ENCODE measurements around the gene TMEM82. TPM values are rescaled to one million over a fixed set of nuclear protein-coding genes. Genes with fewer than 3 reads are reported as not detected.
A peak's percentile ranks its signal among the peaks of the same experiment; 100 is the strongest.

Gene TMEM82
- total RNA-seq, 1 donor from 2014 or later: not detected

DNA sequence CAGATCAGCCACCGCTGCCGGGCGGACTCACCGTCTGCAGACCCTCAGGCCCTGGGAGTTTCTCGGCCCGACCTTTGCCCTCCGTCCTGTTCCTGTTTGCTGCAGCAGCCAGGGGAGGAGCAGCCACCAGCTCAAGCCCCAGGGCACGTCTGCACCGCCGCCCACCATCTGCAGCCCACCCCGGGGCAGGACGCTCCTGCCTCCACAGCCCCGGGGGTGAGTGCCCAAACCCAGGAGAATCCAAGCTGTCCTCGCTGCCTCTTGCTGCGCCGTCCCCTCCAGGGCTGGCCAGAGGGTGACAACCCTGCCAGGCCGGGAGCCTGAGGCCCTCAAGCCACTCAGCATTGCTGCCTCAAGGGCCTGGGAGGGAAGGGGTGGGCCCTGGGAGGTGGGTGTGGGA lies 7.4 kb upstream of the TMEM82 start:
- DNase-seq (ENCODE audit: low spot score in 2 of 2) (no peak), FAIRE-seq (no peak)

DNA sequence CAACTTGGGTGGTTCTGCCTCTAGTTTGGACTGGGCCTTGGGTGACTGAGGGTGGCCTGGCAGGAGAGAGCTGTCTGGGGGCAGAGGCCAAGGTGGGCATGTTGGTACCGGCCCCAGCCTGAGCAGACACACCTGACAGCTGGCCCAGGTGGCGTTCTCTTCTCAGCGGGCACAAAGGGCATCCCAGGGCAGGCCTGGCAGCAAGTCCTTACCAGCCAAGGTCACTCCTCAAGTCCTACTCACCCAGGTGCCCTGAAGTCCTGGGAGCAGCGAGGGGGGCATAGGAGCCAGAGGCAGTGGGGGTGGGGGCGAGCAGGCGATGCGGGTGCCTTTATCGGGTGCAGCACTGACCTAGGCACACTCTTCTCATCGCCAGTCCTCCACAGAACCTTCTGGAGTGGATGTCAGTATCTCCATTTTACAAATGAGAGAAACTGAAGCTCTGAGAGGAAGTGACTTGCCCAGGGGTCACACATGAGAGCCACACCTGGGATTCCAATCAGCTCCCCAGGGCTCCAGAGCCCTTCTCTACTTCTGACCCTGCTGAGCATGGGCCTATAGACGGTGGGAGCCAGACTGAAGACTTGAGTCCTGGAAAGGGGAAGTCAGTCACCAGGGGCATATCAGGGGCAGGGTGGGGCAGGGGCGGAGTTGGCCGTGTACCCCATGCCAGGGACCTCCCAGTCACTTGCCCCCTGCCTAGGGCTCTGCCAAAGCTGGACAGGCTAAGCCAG lies 6.8 kb upstream of the TMEM82 start:
- FAIRE-seq: no peak

DNA sequence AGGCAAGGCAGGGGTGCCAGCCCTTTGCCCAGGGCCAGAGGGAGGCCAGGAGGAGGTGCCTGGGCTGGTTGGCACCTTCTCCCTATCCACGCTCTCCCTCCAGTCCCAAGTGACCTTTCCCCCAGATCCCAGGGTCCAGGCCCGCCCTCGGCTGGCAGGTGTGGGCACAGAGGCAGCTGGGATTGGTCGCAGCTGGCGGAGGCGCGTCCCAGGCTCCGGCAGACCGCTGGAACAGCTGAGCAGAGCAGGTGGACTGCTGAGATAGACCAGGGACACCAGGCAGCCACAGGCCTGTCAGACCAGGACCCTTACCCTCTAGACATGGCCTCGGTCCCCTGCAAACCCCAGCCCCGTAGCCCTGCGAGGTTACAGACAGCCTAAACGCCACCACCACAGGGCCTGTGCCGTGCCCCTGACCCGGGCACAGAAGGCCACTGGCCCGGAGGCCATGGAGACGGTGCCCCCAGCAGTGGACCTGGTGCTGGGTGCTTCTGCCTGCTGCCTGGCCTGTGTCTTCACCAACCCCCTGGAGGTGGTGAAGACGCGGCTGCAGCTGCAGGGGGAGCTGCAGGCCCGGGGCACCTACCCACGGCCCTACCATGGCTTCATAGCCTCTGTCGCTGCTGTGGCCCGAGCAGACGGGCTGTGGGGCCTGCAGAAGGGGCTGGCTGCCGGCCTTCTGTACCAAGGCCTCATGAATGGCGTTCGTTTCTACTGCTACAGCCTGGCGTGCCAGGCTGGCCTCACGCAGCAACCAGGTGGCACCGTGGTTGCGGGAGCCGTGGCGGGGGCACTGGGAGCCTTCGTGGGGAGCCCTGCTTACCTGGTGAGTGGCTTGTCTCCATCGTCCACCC lies 6.0 kb upstream of the TMEM82 start, which contains the start of gene SLC25A34:
TSS of gene SLC25A34 (plus strand) at position 221 of the 854 bp plus-strand sequence. CDS start at position 449, 228 bp downstream.
- DNase-seq (ENCODE audit: low spot score in 2 of 2): no peak
- FAIRE-seq: no peak

More for the DNA sequence above, 6.8 kb upstream of the TMEM82 start:
- no peak for DNase-seq (ENCODE audit: low spot score in 2 of 2)

DNA sequence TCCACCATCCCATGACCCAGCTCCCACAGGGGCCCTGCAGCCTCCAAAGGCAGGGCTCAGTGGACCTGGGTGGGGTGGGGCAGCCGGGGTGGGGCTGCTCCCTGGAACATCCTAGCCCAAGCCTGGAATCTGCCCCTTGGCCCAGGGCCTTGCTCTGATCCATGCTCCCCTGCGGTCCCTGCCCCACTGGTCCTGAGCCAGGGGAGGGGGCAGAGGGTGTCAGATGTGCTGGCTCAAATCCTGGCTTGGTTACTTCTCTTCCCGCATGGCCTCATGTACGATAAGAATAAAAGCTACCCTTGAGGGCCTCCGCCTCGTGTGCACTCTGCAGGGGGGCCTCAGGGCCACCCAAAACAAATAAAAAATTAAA lies 5.4 kb upstream of the TMEM82 start:
- DNase-seq (ENCODE audit: low spot score in 2 of 2): no peak
- FAIRE-seq: no peak

DNA sequence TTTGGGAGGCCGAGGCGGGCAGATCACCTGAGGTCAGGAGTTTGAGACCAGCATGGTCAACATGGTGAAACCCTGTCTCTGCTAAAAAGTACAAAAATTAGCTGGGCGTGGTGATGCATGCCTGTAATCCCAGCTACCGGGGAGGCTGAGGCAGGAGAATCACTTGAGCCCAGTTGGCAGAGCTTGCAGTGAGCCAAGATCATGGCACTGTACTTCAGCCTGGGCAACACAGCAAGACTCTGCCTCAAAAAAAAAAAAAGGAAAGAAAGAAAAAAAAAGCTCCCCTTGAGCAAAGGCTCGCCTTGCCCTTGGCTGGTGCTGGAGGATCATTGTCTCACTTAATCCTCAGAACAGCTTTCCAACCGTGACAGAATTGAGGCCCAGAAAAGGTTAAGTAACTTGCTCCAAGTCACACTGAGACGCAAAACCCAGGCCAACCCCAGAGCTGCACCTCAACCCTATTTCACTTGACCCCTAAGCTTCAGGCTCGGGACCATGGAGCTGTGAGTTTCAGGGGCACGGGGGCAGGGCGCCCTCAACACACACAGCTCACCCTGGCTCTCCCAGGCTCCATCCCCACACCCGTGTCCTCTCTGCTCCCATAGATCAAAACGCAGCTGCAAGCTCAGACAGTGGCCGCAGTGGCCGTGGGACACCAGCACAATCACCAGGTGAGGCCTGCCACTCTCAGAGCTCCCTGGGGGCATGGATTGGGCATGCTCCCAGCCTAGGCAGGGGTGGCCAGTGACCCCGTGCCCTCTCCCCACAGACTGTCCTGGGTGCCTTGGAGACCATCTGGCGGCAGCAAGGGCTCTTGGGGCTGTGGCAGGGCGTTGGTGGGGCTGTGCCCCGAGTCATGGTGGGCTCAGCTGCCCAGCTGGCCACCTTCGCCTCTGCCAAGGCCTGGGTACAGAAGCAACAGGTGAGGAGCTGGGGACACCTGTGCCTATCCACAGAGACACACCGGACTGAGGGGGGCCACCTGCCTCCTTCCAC lies 4.7 kb upstream of the TMEM82 start:
- FAIRE-seq: no peak

DNA sequence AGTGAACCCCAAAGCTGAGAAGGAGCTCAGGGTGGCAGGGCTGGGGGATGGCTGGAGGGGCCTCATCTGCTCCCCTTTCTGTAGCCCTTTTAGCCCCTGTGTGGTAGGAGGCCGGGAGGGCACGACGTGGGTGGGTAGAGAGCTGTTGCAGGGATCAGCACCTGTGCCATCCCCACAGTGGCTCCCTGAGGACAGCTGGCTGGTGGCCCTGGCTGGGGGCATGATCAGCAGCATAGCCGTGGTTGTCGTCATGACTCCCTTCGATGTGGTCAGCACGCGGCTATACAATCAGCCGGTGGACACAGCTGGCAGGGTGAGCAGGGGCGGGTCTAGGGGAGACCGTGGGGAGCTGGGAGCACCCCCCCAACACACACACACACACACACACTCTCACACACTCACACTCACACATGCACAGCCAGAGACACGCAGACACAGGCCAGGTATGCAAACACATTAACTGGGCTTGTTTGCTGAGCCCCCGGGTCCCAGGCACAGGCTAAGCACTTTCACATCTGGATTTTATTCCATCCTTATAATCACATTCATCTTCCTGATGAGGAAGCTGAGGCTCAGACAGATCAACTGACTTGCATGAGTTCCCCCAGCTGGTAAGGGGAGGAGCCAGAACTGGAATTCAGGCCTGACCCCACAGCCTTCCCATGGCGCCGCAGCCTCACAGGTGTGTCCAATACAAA lies 3.7 kb upstream of the TMEM82 start:
- no peak for DNase-seq (ENCODE audit: low spot score in 2 of 2)
- FAIRE-seq: no peak

More for the DNA sequence above, 4.7 kb upstream of the TMEM82 start:
- DNase-seq (ENCODE audit: low spot score in 2 of 2): no peak

DNA sequence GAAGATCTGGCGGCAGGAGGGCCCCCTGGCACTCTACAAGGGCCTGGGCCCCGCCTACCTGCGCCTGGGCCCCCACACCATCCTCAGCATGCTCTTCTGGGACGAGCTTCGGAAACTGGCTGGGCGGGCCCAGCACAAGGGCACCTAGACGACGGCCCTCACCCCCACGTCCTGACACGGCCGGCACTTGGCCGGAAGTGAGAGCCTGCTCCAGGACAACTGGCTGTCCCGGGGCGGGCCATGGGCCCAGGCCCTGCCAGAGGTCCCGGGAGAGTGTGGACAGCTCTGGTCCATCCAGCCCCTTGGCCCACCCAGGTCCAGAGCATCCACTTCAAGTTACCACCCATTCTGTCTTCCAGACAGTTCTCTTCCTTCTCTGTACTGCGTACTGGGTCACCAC lies 3.0 kb upstream of the TMEM82 start:
- DNase-seq (ENCODE audit: low spot score in 2 of 2) (no peak), FAIRE-seq (no peak)

DNA sequence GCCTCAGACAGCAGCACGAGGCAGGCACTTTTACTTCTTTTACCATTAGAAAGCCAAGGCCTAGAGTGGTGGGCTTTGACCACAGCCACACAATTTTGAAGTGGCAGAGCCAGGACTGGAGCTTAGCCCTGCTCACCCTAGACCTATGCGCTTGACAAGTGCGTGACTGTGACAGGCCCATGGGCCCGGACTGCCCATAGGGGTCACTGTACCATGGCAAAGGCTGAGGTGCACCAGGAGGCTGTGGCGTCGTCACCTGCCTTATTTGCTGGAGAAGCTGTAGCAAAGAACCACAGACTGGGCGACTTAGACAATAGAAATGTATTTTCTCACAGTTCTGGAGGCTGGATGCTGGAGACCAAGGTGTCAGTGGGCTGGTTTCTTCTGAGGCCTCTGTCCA lies 2.6 kb upstream of the TMEM82 start:
- DNase-seq (ENCODE audit: low spot score in 2 of 2): no peak

DNA sequence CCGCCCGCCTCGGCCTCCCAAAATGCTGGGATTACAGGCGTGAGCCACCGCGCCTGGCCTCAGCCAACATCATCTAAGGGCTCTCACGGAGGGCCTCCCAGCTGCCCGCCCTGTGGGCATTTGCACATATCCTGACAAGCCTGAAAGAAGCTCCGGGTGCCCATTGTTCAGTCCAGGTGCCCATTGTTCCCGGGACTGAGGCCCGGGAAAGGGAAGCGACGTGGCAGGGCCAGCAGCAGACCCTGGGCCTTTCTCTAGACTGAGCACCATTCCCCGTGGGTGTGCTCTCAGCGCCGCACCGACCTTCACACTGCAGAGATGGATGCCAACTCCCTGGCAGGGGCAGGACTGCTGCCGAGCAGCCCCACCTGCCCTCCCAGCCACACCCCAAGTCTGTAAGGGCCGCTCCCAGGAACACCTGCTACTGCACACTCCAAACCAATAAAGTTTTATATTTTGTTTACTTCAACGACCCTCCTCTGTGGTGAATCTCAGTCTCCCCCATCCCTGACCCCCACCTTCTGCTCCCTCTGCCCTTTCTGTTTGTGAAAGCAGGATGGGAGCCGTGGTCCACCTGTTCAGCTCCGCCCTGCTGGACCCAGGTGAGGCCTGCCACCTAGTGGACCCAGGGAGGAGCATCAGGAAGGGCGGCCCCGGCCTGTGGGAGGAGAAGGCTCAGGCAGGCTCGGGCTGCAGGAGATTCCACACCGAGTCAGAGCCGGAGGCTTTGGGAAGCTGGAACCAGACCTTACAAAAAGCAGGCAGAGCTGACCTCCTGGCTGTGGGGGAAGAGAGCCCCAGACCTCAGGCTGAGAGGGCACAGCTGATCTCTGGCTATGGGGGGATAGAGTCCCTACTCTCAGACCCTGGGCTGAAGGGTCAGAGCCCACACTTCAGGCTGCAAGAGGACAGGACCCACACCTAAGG lies 1.1 kb upstream of the TMEM82 start:
- FAIRE-seq (no peak), DNase-seq (ENCODE audit: low spot score in 2 of 2) (peak; percentile 60 to 79)

More for the DNA sequence above, 2.6 kb upstream of the TMEM82 start:
- no peak for FAIRE-seq

DNA sequence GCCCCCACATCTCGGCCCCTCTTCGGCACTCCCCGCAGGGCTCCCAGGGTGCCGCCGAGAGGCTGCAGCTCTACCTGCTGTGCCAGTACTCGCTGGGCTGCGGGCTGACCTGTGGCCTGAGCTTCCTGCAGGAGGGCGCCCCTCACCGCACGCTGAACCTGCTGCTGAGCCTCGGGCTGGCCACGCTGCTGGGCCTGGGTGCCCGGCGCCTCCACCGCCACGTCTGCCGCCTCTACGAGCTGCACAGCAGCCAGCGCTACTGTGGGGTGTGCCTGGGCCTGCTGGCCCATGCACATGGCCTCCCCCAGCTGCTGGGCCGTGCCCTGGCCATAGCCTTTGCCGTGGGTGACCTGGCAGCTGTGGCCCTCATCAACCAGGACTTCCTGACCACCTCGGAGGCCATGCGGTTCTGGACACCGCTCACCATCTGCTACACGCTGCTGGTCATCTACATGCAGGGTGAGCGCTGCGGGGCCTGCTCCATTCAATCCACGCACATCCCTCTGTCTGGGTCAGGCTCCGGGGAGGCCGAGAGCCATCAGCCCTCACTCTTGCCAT lies 1.9 kb downstream of the TMEM82 start:
- no peak for DNase-seq (ENCODE audit: low spot score in 2 of 2)
- no peak for FAIRE-seq

DNA sequence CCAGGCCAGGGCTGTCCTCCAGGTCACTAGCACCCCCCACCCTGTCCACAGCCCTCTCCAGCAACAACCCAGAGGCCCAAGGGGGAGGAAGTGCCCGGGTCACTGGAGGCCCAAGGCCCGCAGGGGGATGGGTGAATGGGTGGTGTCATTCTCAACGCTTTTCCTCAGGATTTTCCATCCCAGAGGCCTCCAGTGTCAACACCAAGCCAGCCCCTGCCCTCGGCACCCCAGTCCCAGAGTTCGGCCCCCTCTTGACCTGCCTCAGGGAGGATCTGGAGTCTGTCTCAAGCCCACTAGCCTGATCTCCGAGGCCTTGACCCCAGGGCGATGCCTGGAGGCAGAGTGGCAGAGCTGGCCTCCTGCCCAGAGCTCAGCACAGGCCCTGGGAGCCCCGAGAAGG lies 5.1 kb downstream of the TMEM82 start:
- no peak for DNase-seq (ENCODE audit: low spot score in 2 of 2)
- no peak for FAIRE-seq

DNA sequence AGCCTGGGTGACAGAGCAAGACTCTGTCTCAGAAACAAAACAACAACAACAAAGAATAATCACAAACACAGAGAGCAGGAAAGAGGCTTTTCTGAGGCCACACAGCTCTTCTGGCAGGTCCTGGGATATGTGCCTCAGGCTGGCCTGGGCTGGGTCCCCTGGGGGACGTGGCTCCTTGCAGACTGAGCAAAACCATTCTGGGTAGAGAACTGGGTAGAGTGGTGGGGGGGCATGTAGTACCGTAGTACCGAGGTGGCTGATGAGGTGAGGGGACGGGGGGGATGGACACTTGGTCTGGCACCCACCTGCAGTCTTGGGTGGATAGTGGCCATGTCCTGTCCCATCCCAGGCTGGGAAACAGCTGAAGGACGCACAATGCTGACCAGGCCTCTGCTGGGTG lies 6.0 kb downstream of the TMEM82 start:
- DNase-seq (ENCODE audit: low spot score in 2 of 2) (no peak), FAIRE-seq (no peak)

DNA sequence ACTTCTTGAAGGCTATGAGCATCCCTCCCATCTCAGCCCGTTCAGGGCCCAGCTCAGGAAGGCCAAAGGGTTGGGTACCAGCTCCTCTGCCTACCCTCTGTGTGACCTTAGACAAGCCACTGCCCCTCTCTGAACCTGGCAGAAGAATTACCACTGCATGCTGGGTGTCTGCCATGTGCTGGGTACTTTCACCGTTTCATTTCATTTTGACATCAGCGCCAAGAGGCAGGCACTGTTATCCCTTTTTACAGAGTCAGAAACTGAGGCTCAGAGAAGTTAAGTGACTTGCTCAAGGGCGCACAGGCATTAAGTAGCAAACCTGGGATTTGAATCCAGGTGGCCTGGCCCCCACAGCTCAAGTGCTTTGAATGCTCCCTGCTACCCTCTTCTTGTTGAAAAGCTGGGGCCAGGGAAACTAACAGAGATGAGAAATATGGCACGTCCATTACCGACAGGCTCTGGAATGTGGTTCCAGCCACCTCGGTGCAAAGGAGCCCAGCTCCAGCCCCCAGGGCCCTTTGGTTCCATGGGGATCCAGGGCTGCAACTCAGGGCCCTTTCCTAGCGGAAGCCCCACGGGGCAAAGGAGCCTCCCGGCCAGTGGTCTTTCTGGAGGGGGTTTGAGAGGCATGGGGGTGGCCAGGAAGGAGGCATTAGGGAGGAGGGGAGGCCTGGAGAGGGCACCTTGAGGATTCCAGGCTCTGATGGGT lies 6.5 kb downstream of the TMEM82 start:
- FAIRE-seq (no peak), DNase-seq (ENCODE audit: low spot score in 2 of 2) (no peak)

DNA sequence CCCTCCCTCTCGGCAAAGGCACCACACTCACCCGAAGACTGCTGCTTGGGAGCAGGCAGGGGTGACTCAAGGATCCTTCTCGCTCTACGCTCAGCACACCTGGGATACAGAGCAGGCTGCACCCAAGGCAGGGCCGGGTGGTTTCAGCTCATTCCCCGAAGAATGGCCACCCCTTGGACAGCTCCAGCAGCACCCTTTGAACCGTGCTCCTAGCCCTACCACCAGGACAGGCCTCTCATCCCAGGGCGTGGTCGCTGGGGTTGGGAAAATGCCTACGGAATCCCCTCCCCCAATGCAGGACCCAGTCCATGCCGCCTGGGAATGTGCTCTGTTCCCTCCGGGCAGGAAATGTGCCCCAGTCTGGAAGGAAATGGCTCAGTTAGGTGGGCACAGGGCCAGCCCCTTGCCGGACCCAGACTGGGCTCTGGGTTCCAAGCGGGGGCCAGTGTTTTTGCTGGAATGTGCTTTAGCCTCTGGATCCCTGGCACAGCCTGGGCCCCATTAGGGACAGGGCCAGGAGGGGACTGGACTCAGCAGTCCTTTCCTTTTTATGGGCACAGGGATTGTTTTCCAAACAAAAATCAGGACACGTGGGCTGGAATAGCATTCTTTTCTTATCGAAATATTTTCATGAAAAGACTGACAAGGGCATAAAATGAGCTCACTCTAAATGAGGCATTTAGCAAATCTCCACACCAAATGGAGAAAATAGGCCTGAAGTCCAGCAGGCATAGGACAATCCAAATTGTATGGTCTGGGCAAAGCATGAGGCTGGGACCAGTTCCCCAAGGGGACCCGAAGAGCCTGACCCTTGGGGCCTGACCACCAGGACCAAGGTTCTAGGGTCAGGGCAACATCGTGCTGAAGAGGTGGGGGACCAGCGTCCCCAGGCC lies 7.3 kb downstream of the TMEM82 start:
- DNase-seq (ENCODE audit: low spot score in 2 of 2) (no peak), FAIRE-seq (no peak)

DNA sequence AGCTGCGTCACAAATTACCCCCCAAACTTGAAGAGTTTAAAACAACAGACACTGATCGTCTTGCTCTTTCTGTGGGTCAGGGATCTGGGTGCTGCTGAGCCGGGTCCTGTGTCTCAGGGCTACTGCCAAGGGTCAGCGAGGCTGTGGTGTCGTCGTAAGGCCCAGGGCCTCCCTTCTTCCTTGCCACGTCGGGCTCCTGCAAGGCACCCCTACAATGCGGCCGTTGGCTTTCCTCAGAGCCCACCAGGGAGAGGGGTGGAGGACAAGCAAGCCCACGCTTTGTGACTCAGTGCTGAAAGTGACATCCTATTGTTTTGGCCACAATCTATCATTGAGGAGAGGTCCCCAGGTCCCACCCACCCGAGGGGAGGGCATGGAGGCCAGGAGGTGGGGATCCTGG lies 8.6 kb downstream of the TMEM82 start:
- DNase-seq (ENCODE audit: low spot score in 2 of 2) (no peak), FAIRE-seq (no peak)

DNA sequence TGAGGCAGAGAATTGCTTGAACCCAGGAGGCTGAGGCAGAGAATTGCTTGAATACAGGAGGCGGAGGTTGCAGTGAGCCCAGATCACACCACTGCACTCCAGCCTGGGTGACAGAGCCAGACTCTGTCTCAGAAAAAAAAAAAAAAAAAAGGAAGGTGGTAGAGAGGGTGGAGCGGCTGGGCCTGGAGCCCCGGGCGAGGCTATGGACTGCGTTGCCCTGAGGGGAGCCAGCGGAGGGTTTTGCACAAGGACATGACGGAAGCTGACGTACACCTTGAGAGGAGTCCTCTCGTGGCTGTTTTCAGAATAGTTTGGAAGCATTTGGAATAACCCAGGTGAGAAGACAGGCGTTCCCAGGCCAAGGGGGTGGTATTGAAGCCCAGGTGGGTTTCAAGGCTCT lies 9.4 kb downstream of the TMEM82 start:
- FAIRE-seq: no peak
- no peak for DNase-seq (ENCODE audit: low spot score in 2 of 2)

DNA sequence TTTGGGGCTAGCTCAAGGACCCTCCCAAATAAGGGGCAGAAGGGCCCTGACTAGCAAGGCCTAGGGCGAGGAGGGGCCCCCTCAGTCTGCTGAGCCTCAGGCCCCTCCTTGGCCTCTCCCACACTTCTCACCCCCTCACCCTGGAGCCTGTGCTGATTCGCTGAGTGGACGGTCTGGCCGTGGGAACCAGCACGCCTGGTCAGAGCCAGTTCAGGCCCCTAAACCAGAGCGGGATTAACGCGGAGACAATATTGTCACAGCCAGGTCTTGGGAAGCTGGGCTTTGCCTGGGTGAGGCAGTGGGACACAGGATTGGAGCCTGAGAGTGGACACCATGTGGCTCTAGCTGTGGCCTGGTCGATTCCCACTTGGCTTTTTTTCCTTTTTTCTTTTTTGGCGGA lies 11.5 kb downstream of the TMEM82 start:
- FAIRE-seq (no peak), DNase-seq (ENCODE audit: low spot score in 2 of 2) (no peak)

Data from frontal cortex (tissue), 4 donors.